ENCODE measurements around the gene NDEL1.

NDEL1 gene

DNA sequence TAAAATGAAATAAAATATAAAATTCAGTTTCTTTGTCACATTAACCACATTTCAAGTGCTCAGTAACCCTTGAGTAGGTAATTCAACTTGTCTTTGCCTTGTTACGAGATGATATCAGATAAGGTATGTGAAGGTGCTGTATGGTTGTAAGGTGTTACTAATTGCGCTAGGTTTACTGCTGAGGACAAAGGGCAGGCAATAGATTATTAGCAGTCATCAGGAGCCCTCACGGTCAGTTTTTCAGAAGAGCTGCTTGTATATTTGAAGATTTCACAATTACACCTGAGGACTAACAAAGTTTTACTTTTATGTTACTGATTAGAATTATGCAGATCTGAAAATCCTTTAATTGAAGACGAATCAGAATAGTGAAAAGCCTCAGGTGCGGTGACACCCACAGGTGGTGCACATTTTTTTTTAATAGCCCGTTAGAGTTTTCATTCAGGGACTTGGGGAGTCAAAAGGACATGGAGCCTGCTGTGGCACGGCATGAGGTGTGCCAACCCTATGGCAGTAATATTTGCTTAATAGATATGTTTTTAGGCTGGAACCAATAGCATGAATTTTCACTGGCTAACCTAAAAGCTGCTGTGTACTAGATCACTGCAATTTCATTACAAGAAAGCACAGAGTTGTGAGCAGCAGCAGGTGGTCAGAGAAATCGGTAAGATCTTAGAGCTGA is 16.4 kb downstream of the NDEL1 start:
- Histone ChIP-seq H3K36me3 (ENCODE audit: control insufficient read depth, insufficient read depth, low read length) (peaks cover 62% of the 10 kb centered on the region), H3K9me3 (ENCODE audit: control insufficient read depth, low read length) (no peaks in the 10 kb centered on the region)

DNA sequence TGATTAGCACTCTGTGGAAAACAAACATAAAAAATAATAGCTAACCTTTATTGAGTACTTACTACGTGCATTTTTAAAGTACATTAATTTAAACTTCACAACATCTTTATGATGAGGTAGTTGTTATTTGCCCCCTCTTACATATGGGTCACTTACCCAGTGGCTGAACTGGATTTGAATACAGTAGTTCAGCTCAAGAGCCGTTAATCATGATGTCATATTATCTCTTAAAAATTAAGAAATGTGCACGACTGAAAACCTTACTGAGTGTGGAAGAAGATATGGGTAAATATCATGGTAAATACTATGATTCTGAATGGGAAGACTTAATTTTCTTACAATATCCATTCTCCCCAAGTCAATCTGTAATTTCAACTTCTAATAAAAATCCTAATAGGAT is 17.6 kb downstream of the NDEL1 start:
- Histone ChIP-seq H3K4me3 (ENCODE audit: insufficient read depth, low read depth, low read length, poor library complexity, severe bottlenecking) (no peak overlapping the region), H3K9me3 (ENCODE audit: control insufficient read depth, low read length) (no peaks in the 10 kb centered on the region), H3K27ac (ENCODE audit: insufficient read depth, low read length, poor library complexity, severe bottlenecking) (no peak overlapping the region), H3K36me3 (ENCODE audit: control insufficient read depth, insufficient read depth, low read length) (peaks cover 68% of the 10 kb centered on the region), H3K4me1 (ENCODE audit: control insufficient read depth, insufficient read depth, low read length, poor library complexity, severe bottlenecking) (no peaks in the 10 kb centered on the region), H3K27me3 (replicated peaks; ENCODE audit: control insufficient read depth, insufficient read depth, low read length, poor library complexity, severe bottlenecking) (no peaks in the 10 kb centered on the region)
- DNase-seq: no peak

More for the DNA sequence above, 16.4 kb downstream of the NDEL1 start:
- Histone ChIP-seq H3K27me3 (replicated peaks; ENCODE audit: control insufficient read depth, insufficient read depth, low read length, poor library complexity, severe bottlenecking) (no peaks in the 10 kb centered on the region), H3K27ac (ENCODE audit: insufficient read depth, low read length, poor library complexity, severe bottlenecking) (no peak overlapping the region), H3K4me3 (ENCODE audit: insufficient read depth, low read depth, low read length, poor library complexity, severe bottlenecking) (no peak overlapping the region), H3K4me1 (ENCODE audit: control insufficient read depth, insufficient read depth, low read length, poor library complexity, severe bottlenecking) (no peaks in the 10 kb centered on the region)
- DNase-seq: no peak

DNA sequence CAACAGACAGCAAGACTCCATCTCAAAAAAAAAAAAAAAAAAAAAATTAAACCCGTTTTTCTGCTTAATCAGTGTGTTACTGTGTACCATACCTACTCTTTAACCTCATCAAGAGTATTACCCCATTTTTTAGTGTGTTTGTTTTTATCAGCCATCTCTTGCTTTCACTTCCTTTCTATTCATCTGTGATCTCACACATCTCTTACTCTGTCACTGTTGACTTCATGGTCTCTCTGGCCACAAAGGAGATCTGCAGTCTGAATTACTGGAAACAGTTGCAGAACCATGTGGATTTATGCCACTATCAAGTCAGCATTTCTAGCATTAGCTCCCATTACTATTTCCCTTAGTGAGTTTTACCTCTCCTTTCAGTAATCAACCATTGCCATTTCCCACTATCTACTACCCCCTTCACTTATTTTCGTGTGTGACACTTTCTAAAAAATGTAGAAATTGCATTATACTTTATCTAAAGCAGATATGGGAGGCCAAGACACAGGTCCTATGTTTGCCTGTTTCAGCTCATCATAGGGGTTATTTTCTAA is 20.1 kb downstream of the NDEL1 start:
- H3K4me1 ChIP-seq (ENCODE audit: control insufficient read depth, insufficient read depth, low read length, poor library complexity, severe bottlenecking): no peaks in the 10 kb centered on the region

DNA sequence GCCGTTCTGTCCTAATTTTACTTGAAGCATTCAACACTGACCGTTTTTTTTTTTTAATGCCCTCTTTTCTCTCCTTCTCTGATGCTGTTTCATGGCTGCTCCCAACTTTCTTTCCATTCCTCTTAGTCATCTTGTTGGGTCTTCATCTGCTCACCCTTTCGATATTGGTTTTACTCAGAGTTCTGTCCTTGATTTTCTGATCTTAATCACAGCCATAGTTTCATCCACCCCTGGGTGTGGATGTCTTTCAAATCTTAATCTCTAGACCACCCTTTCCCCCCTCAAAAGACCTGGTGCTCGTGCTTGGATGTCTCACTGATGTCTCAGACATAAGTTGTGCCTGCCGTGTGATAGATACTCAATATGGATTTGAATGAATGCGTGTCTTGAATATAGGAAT is 22.4 kb downstream of the NDEL1 start:
- no peaks in the 10 kb centered on the region for H3K9me3 ChIP-seq (ENCODE audit: control insufficient read depth, low read length)
- no peak for DNase-seq
- H3K36me3 ChIP-seq (ENCODE audit: control insufficient read depth, insufficient read depth, low read length): peaks cover 77% of the 10 kb centered on the region
- no peak overlapping the region for H3K27ac ChIP-seq (ENCODE audit: insufficient read depth, low read length, poor library complexity, severe bottlenecking)
- no peak overlapping the region for H3K4me3 ChIP-seq (ENCODE audit: insufficient read depth, low read depth, low read length, poor library complexity, severe bottlenecking)
- H3K4me1 ChIP-seq (ENCODE audit: control insufficient read depth, insufficient read depth, low read length, poor library complexity, severe bottlenecking): no peaks in the 10 kb centered on the region
- no peaks in the 10 kb centered on the region for H3K27me3 ChIP-seq (replicated peaks; ENCODE audit: control insufficient read depth, insufficient read depth, low read length, poor library complexity, severe bottlenecking)

More for the DNA sequence above, 20.1 kb downstream of the NDEL1 start:
- Histone ChIP-seq H3K9me3 (ENCODE audit: control insufficient read depth, low read length) (no peaks in the 10 kb centered on the region), H3K27me3 (replicated peaks; ENCODE audit: control insufficient read depth, insufficient read depth, low read length, poor library complexity, severe bottlenecking) (no peaks in the 10 kb centered on the region), H3K4me3 (ENCODE audit: insufficient read depth, low read depth, low read length, poor library complexity, severe bottlenecking) (no peak overlapping the region), H3K36me3 (ENCODE audit: control insufficient read depth, insufficient read depth, low read length) (peaks cover 69% of the 10 kb centered on the region), H3K27ac (ENCODE audit: insufficient read depth, low read length, poor library complexity, severe bottlenecking) (no peak overlapping the region)
- no peak for DNase-seq

DNA sequence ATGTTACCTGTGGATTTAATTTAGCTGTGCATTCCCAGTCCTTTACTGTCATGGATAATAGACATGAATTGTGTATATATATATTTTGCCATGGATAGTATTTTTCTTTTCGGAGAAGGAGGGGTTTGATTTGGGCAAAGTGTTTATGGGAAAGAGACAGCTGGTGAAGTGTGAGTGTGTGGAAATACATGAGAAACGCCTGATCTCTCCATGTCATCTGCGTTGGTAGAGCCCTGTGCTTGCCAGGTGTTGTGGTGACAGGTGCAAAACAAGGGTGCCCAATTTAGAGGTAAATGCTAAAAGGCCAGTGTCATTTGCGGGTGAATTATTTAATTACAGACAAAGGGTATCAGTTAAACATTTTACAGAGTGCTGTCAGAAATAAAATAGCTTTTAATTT is 23.4 kb downstream of the NDEL1 start:
- no peak overlapping the region for H3K4me3 ChIP-seq (ENCODE audit: insufficient read depth, low read depth, low read length, poor library complexity, severe bottlenecking)
- H3K9me3 ChIP-seq (ENCODE audit: control insufficient read depth, low read length): no peaks in the 10 kb centered on the region
- no peaks in the 10 kb centered on the region for H3K4me1 ChIP-seq (ENCODE audit: control insufficient read depth, insufficient read depth, low read length, poor library complexity, severe bottlenecking)
- H3K36me3 ChIP-seq (ENCODE audit: control insufficient read depth, insufficient read depth, low read length): peaks cover 81% of the 10 kb centered on the region
- DNase-seq: no peak
- H3K27ac ChIP-seq (ENCODE audit: insufficient read depth, low read length, poor library complexity, severe bottlenecking): no peak overlapping the region
- H3K27me3 ChIP-seq (replicated peaks; ENCODE audit: control insufficient read depth, insufficient read depth, low read length, poor library complexity, severe bottlenecking): no peaks in the 10 kb centered on the region

DNA sequence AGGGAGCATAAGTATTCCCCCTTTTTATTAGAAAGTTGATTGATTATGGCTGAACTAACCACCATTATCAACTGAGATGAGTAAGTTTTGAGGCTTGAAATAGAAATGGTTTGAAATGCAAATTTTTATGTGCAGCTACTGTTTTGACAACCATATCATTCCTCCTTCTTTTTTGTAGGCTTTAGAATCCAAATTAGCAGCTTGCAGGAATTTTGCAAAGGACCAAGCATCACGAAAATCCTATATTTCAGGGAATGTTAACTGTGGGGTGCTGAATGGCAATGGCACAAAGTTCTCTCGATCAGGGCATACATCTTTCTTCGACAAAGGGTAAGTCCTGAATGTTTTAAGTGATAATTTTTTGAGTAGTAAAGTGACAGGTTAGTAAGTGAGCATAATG is 24.1 kb downstream of the NDEL1 start:
- Histone ChIP-seq H3K9me3 (ENCODE audit: control insufficient read depth, low read length) (no peaks in the 10 kb centered on the region), H3K36me3 (ENCODE audit: control insufficient read depth, insufficient read depth, low read length) (peaks cover 77% of the 10 kb centered on the region), H3K4me1 (ENCODE audit: control insufficient read depth, insufficient read depth, low read length, poor library complexity, severe bottlenecking) (no peaks in the 10 kb centered on the region), H3K27me3 (replicated peaks; ENCODE audit: control insufficient read depth, insufficient read depth, low read length, poor library complexity, severe bottlenecking) (no peaks in the 10 kb centered on the region), H3K4me3 (ENCODE audit: insufficient read depth, low read depth, low read length, poor library complexity, severe bottlenecking) (no peak overlapping the region), H3K27ac (ENCODE audit: insufficient read depth, low read length, poor library complexity, severe bottlenecking) (no peak overlapping the region)
- no peak for DNase-seq

DNA sequence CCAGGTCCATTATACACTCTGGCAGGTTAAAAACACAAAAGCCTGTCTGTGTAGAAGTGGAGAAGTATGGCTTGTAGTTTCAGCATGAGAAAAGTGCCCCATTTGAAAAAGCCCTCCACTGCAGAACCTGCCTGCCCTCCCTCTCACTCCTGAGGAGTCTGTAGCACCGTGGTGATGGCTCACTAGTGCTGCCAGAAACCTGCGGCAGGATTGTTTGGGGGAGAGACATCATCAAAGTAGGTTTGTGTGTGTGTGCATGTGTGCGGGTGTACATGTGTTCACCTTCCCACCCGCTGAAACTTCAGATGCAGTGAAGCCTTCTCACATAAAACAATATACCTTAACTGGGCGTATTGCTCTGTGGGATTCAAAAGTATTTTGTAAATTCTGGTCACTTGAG is 26.9 kb downstream of the NDEL1 start:
- no peak for DNase-seq
- Histone ChIP-seq H3K9me3 (ENCODE audit: control insufficient read depth, low read length) (no peaks in the 10 kb centered on the region), H3K4me3 (ENCODE audit: insufficient read depth, low read depth, low read length, poor library complexity, severe bottlenecking) (no peak overlapping the region), H3K36me3 (ENCODE audit: control insufficient read depth, insufficient read depth, low read length) (peaks cover 82% of the 10 kb centered on the region), H3K27ac (ENCODE audit: insufficient read depth, low read length, poor library complexity, severe bottlenecking) (no peak overlapping the region), H3K27me3 (replicated peaks; ENCODE audit: control insufficient read depth, insufficient read depth, low read length, poor library complexity, severe bottlenecking) (no peaks in the 10 kb centered on the region), H3K4me1 (ENCODE audit: control insufficient read depth, insufficient read depth, low read length, poor library complexity, severe bottlenecking) (no peaks in the 10 kb centered on the region)

DNA sequence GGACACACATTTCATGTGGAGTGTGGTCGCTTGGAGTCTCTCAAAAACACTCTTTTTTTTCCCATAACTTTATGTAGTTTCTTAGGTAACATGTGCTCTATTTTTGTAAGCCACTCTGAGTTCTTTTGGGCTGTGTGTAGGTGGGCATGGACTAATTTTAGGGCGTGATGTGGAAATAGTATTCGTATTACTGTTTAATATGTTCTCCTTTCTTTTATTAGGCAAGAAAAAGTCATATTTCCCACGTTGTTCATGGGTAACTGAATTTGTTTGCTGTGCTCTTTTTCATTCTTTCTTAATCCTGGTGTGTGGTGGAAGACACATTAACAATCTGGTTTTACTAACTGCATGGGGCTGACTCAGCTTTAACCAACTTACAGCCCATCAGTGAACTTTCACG is 27.4 kb downstream of the NDEL1 start:
- Histone ChIP-seq H3K4me3 (ENCODE audit: insufficient read depth, low read depth, low read length, poor library complexity, severe bottlenecking) (no peak overlapping the region), H3K27ac (ENCODE audit: insufficient read depth, low read length, poor library complexity, severe bottlenecking) (no peak overlapping the region)
- DNase-seq: no peak

DNA sequence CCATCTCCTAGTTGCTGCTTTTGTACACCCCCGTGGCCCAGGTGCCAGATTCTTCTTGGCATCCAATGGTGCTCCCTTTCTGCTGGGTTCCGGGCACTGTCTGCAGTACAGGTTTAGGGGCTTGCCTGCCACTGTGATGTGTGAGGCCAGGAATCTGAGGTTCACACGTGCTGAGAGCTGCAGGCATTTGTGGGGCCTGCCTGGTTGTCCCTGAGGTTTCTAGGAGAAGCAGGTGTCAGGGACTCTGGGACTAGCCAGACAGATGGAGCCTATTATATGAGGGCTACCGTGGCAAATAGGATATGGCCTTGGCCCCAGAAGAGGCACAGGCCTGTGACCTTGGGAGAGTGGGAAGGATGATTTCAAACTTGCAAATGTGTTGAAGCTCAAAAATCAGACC is 29.3 kb downstream of the NDEL1 start:
- Histone ChIP-seq H3K4me3 (ENCODE audit: insufficient read depth, low read depth, low read length, poor library complexity, severe bottlenecking) (no peak overlapping the region), H3K36me3 (ENCODE audit: control insufficient read depth, insufficient read depth, low read length) (peaks cover 76% of the 10 kb centered on the region), H3K27ac (ENCODE audit: insufficient read depth, low read length, poor library complexity, severe bottlenecking) (no peak overlapping the region), H3K27me3 (replicated peaks; ENCODE audit: control insufficient read depth, insufficient read depth, low read length, poor library complexity, severe bottlenecking) (no peaks in the 10 kb centered on the region), H3K9me3 (ENCODE audit: control insufficient read depth, low read length) (no peaks in the 10 kb centered on the region), H3K4me1 (ENCODE audit: control insufficient read depth, insufficient read depth, low read length, poor library complexity, severe bottlenecking) (no peaks in the 10 kb centered on the region)
- no peak for DNase-seq

More for the DNA sequence above, 27.4 kb downstream of the NDEL1 start:
- Histone ChIP-seq H3K27me3 (replicated peaks; ENCODE audit: control insufficient read depth, insufficient read depth, low read length, poor library complexity, severe bottlenecking) (no peaks in the 10 kb centered on the region), H3K4me1 (ENCODE audit: control insufficient read depth, insufficient read depth, low read length, poor library complexity, severe bottlenecking) (no peaks in the 10 kb centered on the region), H3K9me3 (ENCODE audit: control insufficient read depth, low read length) (no peaks in the 10 kb centered on the region), H3K36me3 (ENCODE audit: control insufficient read depth, insufficient read depth, low read length) (peaks cover 82% of the 10 kb centered on the region)

DNA sequence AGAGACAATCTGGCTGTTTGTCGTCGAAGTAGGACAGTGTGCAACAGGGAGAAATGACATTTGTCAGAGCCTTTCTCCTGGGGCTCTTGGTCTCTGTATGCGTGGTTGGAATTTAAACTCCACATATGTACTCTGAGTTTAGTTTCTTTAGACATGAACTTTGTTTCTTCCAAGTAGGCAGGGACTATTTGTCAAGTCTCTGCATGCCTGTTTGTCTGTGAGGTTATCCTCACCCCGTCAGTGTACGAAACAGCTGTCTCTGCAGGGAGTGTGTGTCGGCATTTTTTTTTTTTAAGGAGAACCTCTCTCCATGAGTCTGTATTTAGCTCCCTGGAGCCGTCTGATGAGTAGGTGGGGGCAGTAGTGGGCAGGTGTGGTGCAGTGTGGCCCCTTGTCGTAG is 29.7 kb downstream of the NDEL1 start:
- no peak overlapping the region for H3K4me3 ChIP-seq (ENCODE audit: insufficient read depth, low read depth, low read length, poor library complexity, severe bottlenecking)
- H3K27me3 ChIP-seq (replicated peaks; ENCODE audit: control insufficient read depth, insufficient read depth, low read length, poor library complexity, severe bottlenecking): no peaks in the 10 kb centered on the region
- no peak overlapping the region for H3K27ac ChIP-seq (ENCODE audit: insufficient read depth, low read length, poor library complexity, severe bottlenecking)
- H3K36me3 ChIP-seq (ENCODE audit: control insufficient read depth, insufficient read depth, low read length): peaks cover 72% of the 10 kb centered on the region
- no peaks in the 10 kb centered on the region for H3K4me1 ChIP-seq (ENCODE audit: control insufficient read depth, insufficient read depth, low read length, poor library complexity, severe bottlenecking)
- H3K9me3 ChIP-seq (ENCODE audit: control insufficient read depth, low read length): no peaks in the 10 kb centered on the region
- DNase-seq: no peak
